ENCODE data around the gene HBG1. TPM values are rescaled to one million over a fixed set of nuclear protein-coding genes. Genes with fewer than 3 reads are reported as not detected.

The HBG1 gene
- total and polyA plus RNA-seq, 2 of the 4 experiments (the other 2 are of a cell fraction) = not detected

DNA sequence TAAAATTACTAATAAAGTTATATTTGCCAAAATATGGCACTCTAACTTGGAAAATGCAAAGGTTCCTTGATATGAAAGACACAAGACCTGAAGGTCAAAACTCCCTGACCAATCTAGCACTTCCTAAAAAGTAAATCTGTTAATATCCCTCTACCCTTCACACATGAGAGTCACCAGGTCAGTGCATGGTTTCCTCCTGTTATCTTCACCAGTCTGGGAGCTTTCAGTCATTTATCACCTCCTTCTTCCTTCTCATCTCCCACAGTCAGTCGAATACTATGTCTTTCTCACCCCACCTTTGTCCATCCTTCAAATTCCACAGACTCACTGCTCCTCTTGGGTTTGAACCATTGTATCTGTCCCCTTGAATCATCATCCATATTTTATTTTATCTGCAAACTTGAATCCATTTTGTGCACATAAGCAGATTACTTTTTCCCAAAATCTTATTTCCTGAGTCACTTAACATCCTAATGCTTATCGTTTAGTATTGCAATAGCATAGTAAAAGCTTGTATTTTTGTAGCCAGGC, 17.4 kb upstream of the HBG1 start:
- H3K27ac ChIP-seq (ENCODE audit: insufficient read depth, low read length) = no peak overlapping the region

More for the DNA sequence above, 17.4 kb upstream of the HBG1 start:
- H2BK15ac ChIP-seq (ENCODE audit: low read depth, low read length) = no peak overlapping the region
- H3K79me1 ChIP-seq (ENCODE audit: low read depth in 1 of 2, low read length in 2 of 2) = no peaks in the 10 kb centered on the region
- no peak overlapping the region for H2AFZ ChIP-seq (replicated peaks; ENCODE audit: low read length, poor library complexity)
- H2BK120ac ChIP-seq (ENCODE audit: low read depth, low read length) = no peak overlapping the region
- H3K23ac ChIP-seq (ENCODE audit: low read depth, low read length) = no peak overlapping the region
- no peaks in the 10 kb centered on the region for H3K27me3 ChIP-seq (ENCODE audit: control insufficient read depth, insufficient read depth, low read length)
- no peak for ATAC-seq (ENCODE audit: low read depth)
- H2AK5ac ChIP-seq (ENCODE audit: low read depth, low read length) = no peak overlapping the region
- no peak overlapping the region for H4K91ac ChIP-seq (ENCODE audit: insufficient read depth, low read depth, low read length)
- intact Hi-C loops (cut with micrococcal nuclease) = no loop called here
- no peaks in the 10 kb centered on the region for H3K9me1 ChIP-seq (ENCODE audit: insufficient read depth, low read length)
- H2AK9ac ChIP-seq (replicated peaks; ENCODE audit: low read depth, low read length, poor library complexity) = no peak overlapping the region
- ChIA-PET CTCF (no interaction called here), POLR2A (ENCODE audit: unreplicated experiment) (no interaction called here)
- no peak overlapping the region for H4K5ac ChIP-seq (ENCODE audit: low read depth, low read length)
- no peaks in the 10 kb centered on the region; the same call in 1 of the 2 replicates for H3K4me1 ChIP-seq (ENCODE audit: control insufficient read depth, insufficient read depth, low read length)
- H3K56ac ChIP-seq (ENCODE audit: extremely low read depth, insufficient read depth, low read length) = no peak overlapping the region
- H3K9ac ChIP-seq (ENCODE audit: low read depth, low read length) = no peak overlapping the region
- dilution Hi-C loops (cut with HindIII; ENCODE audit: low sequenced_read_pairs, unreplicated experiment) = no loop called here
- 40% methylated on average over 1 of the region's 2 CpGs; no CpG with 5 or more reads in 1 of the 2 experiments for WGBS, 2 experiments (ENCODE audit: extremely low coverage in 2 of 2, insufficient read length in 1 of 2)
- in situ Hi-C loops (cut with MboI; ENCODE audit: low sequenced_read_pairs) = no loop called here
- H3K18ac ChIP-seq (ENCODE audit: low read depth, low read length) = no peak overlapping the region
- H3K4me3 ChIP-seq (ENCODE audit: insufficient read depth, low read depth, low read length) = no peak overlapping the region
- H3K14ac ChIP-seq (replicated peaks; ENCODE audit: low read depth, low read length) = peak overlapping the region; percentile 63; the same call in 1 of the 2 replicates
- no peaks in the 10 kb centered on the region for H3K36me3 ChIP-seq (ENCODE audit: control insufficient read depth, insufficient read depth, low read length)
- no peak overlapping the region for H3K4ac ChIP-seq (ENCODE audit: low read depth, low read length)
- DNase-seq = no peak
- no peaks in the 10 kb centered on the region for H4K20me1 ChIP-seq (ENCODE audit: insufficient read depth, low read length)
- BruUV-seq (replicated peaks) = no TSS peak
- no peaks in the 10 kb centered on the region for H3K9me3 ChIP-seq (ENCODE audit: control insufficient read depth, insufficient read depth, low read length)
- TF ChIP-seq CEBPB (IDR thresholded peaks at IDR 0.05; ENCODE audit: low read depth, low read length) = no peak
- no peak for TF ChIP-seq NFE2L2 (IDR thresholded peaks at IDR 0.05; ENCODE audit: low read depth, low read length)
- no peak for TF ChIP-seq BHLHE40 (IDR thresholded peaks at IDR 0.05; ENCODE audit: low read depth, low read length)
- no peak for TF ChIP-seq SMC3 (IDR thresholded peaks at IDR 0.05; ENCODE audit: low read depth, low read length)
- TF ChIP-seq CHD1 (IDR thresholded peaks at IDR 0.05; ENCODE audit: low read depth, low read length) = no peak
- TF ChIP-seq MAZ (IDR thresholded peaks at IDR 0.05; ENCODE audit: borderline replicate concordance, low read depth, low read length) = no peak
- TF ChIP-seq, protein P1, sequence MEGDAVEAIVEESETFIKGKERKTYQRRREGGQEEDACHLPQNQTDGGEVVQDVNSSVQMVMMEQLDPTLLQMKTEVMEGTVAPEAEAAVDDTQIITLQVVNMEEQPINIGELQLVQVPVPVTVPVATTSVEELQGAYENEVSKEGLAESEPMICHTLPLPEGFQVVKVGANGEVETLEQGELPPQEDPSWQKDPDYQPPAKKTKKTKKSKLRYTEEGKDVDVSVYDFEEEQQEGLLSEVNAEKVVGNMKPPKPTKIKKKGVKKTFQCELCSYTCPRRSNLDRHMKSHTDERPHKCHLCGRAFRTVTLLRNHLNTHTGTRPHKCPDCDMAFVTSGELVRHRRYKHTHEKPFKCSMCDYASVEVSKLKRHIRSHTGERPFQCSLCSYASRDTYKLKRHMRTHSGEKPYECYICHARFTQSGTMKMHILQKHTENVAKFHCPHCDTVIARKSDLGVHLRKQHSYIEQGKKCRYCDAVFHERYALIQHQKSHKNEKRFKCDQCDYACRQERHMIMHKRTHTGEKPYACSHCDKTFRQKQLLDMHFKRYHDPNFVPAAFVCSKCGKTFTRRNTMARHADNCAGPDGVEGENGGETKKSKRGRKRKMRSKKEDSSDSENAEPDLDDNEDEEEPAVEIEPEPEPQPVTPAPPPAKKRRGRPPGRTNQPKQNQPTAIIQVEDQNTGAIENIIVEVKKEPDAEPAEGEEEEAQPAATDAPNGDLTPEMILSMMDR (conservative IDR thresholded peaks at IDR 0.05; ENCODE audit: low read depth, low read length) = no peak
- no peak overlapping the region for H2BK5ac ChIP-seq (ENCODE audit: low read depth, low read length, poor library complexity, severe bottlenecking)
- H3K4me2 ChIP-seq (ENCODE audit: low read depth, low read length) = no peak overlapping the region
- H2BK20ac ChIP-seq (ENCODE audit: low read depth, low read length) = no peak overlapping the region
- no peak overlapping the region for H4K8ac ChIP-seq (ENCODE audit: low read depth in 2 of 2, low read length in 2 of 2)
